A673 (cell line): ENCODE results near the gene IQUB.

Experiments
- EZH2 ChIP-seq: fragments of 200-600 bp; sonication (generic); IDR thresholded peaks from 2 replicates; pipeline ENCODE4 v1.6.1; 2017; ENCODE audit warnings: borderline replicate concordance, low read depth, mild to moderate bottlenecking, mixed read lengths, antibody characterized with exemption, low read length; ENCODE audit not compliant: poor library complexity, severe bottlenecking
- TF ChIP-seq, protein P1 (sequence below): fragments of 300-800, 200-600 bp; sonication (generic); conservative IDR thresholded peaks from 2 replicates; pipeline ENCODE4 v1.5.1; 2017; ENCODE audit warnings: low read depth, mild to moderate bottlenecking, antibody characterized with exemption, low read length, moderate library complexity, mixed read lengths

DNA sequence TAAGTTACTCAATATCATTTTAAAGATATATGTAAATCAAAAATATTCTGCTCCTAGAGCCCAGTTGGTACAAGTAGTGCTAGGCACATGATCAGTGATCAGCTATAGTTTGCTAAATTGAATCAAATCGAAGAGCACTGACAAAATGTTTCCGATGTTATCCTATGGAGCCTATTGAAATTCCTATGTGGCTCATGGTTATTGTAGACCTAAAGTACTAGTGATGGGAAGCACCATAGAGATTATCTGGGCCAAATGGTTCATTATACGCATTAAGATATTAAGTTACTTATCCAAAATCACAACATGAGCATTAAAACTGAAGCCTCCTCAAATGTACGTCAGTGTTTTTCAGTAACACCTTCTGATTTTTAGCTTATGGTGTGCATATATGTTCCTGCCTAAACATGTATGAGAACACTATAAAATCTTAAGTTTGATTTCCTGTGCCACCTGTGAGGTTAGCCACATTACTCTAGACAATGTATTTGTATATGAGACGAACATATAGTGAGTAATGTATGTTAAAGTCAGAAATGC lies 103.2 kb downstream of the IQUB start:
- TF ChIP-seq, protein P1, sequence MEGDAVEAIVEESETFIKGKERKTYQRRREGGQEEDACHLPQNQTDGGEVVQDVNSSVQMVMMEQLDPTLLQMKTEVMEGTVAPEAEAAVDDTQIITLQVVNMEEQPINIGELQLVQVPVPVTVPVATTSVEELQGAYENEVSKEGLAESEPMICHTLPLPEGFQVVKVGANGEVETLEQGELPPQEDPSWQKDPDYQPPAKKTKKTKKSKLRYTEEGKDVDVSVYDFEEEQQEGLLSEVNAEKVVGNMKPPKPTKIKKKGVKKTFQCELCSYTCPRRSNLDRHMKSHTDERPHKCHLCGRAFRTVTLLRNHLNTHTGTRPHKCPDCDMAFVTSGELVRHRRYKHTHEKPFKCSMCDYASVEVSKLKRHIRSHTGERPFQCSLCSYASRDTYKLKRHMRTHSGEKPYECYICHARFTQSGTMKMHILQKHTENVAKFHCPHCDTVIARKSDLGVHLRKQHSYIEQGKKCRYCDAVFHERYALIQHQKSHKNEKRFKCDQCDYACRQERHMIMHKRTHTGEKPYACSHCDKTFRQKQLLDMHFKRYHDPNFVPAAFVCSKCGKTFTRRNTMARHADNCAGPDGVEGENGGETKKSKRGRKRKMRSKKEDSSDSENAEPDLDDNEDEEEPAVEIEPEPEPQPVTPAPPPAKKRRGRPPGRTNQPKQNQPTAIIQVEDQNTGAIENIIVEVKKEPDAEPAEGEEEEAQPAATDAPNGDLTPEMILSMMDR, result no peak
- TF ChIP-seq EZH2, result no peak
